ENCODE data around the gene ACOD1.
"Not testable (repeated sequence)": the region's sequence is repeated elsewhere in the genome, so short reads cannot be mapped to it uniquely, and the experiment has no call there.

The ACOD1 gene

DNA sequence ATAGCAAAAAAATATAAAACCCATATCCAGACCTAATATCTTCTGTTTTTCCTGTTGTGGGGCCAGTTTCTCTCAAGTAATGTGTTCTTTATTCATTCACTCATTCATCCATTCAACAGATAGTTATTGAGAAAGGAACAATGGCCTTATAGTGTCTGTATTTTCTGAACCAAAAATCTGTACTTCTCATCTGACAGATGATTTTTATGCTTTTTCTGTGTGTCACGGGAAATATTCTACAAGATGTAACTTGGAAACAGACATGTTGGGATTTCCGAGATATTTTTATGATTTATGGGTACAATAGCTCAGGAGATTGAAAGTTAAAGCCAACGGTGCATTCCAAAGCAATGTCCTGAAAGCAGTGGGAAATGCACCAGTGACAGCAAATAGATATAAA lies 5.7 kb downstream of the ACOD1 start:
- DNase-seq (ENCODE audit: low spot score), result no peak

DNA sequence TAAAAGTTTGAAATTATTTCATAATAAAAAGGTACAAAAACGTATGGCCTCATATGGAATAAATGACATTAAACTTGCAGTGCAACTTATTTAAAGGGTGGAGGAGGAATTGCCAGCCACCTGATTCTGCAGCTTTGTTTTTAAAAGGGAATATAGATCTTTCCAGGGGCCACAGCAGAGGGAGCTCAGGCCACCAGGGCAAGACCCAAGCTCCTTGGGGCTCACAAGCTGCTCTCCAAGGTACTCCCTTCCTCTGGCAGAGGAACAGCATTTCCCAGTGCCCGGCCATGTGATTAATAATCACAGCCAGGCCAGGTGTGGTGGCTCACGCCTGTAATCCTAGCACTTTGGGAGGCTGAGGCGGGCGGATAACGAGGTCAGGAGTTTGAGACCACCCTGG lies 6.2 kb downstream of the ACOD1 start:
- DNase-seq (ENCODE audit: low spot score), result peak; percentile 11

DNA sequence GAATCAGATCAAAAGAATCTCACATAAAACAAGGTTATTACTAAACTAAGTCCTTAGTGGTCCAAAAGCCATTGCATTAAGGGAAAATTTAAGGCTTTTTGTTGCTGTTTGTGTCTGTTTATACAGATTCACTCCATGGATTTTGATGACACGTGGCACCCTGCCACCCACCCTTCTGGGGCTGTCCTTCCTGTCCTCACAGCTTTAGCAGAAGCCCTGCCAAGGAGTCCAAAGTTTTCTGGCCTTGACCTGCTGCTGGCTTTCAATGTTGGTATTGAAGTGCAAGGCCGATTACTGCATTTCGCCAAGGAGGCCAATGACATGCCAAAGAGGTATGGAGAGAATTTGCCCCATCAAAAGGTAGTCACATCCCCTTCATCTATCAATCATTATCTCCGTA lies 6.9 kb downstream of the ACOD1 start:
- DNase-seq (ENCODE audit: low spot score), result no peak

DNA sequence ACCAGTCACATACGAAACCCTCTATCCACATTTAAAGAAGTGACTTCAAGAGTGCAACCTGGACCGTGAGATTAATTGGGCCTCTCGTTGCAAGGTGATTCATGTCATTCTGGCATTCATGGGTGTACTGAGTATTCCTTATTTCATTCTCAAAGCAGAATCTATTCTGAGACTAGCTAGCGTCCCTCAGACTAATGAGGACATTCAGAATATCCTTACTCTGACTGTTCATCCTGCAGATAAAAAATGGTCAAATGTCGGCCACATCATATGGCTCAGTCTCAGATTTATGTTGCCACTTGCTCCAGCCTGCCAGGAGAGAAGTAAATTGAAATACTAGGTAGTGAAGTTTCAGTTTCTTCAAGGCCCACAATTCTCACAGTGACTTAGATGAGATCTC lies 7.3 kb downstream of the ACOD1 start:
- no peak for DNase-seq (ENCODE audit: low spot score)

DNA sequence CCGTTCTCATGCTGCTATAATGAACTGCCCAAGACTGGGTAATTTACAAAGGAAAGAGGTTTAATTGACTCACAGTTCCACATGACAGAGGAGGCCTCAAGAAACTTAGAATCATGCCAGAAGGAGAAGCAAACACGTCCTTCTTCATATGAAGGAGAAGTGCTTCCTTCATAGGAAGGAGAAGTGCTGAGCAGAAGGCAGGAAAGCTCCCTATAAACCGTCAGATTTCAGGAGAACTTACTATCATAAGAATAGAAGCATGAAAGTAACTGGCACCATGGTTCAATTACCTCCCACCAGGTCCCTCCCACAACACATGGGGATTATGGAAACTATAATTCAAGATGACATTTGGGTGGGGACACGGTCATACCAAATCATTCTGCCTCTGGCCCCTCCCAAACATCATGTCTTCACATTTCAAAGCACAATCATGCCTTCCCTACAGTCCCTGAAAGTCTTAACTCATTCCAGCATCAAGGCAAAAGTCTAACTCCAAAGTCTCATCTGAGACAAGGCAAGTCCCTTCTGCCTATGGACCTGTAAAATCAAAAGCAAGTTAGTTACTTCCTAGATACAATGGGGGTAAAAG lies 10.6 kb downstream of the ACOD1 start:
- no peak for DNase-seq (ENCODE audit: low spot score)

DNA sequence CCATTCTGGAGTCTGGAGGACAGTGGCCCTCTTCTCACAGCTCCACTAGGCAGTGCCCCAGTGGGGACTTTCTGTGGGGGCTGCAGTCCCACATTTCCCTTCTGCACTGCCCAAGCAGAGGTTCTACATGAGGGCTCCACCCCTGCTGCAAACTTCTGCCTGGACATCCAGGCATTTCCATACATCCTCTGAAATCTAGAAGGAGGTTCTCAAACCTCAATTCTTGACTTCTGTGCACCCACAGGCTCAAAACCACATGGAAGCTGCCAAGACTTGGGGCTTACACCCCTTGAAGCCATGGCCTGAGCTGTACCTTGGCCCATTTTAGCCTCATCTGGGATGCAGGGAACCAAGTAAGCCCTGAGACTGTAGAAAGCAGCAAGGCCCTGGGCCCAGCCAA lies 11.4 kb downstream of the ACOD1 start:
- DNase-seq (ENCODE audit: low spot score), result not testable (repeated sequence)

DNA sequence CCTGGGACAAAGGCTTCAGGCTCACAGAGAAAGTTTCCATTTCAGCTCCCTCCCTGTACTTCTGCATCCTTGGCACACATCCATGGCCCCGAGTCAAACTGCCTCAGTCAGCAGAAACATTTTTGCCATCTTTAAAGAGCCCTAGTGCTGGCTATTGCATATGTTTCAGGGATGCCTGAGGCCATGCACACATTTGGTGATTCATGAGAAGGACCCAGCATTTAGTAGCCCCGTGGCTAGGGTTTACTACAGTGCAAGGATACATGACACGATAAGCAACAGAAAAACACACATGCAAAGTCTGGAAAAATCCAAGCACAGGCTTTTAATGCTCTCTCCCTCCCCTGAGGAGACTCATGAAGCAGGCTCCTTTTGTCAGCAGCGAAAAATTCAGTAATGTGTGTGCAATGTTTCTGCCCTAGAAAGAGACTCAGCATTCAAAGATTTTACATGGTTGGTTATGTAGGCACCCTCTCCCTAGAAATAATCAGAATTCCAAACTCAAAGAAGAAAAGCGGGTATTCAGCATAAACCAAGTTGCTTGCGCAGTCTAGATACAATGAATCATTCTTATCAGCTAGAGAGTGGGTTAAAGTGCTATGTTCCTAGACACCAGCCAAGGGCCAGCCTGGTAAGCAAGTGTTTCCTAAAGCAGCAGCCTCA lies 17.6 kb downstream of the ACOD1 start:
- no peak for DNase-seq (ENCODE audit: low spot score)

DNA sequence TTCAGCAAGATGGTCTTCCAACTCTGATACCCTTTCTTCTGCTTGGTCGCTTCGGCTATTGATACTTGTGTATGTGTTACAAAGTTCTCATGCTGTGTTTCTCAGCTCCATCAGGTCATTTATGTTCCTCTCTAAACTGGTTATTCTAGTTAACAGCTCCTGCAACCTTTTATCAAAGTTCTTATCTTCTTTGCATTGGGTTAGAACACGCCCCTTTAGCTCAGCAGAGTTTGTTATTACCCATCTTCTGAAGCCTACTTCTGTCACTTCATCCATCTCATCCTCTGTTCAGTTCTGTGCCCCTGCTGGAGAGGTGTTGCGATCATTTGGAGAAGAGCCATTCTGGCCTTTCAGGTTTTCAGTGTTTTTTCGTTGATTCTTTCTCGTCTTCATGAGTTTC lies 18.7 kb downstream of the ACOD1 start:
- DNase-seq (ENCODE audit: low spot score), result no peak

DNA sequence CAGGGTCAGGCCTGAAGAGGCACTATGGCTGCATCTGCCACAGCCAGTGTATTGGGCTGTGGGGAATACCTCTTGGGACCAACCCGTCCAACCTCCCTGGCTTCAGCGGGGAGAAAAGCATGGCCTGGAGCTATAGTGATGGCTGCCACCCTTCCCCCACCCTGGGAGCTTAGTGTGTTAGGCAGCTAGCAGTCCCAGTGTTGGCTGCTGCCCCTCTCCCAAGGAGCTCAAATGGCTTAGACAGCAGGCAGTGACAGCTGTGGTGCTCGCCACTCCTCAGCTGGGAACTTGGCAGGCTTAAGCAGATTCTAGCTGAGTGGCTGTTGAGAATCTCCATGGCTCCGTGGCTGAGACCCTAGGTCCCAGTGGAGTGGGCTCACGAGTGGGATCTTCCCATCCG lies 19.7 kb downstream of the ACOD1 start:
- no peak for DNase-seq (ENCODE audit: low spot score)

DNA sequence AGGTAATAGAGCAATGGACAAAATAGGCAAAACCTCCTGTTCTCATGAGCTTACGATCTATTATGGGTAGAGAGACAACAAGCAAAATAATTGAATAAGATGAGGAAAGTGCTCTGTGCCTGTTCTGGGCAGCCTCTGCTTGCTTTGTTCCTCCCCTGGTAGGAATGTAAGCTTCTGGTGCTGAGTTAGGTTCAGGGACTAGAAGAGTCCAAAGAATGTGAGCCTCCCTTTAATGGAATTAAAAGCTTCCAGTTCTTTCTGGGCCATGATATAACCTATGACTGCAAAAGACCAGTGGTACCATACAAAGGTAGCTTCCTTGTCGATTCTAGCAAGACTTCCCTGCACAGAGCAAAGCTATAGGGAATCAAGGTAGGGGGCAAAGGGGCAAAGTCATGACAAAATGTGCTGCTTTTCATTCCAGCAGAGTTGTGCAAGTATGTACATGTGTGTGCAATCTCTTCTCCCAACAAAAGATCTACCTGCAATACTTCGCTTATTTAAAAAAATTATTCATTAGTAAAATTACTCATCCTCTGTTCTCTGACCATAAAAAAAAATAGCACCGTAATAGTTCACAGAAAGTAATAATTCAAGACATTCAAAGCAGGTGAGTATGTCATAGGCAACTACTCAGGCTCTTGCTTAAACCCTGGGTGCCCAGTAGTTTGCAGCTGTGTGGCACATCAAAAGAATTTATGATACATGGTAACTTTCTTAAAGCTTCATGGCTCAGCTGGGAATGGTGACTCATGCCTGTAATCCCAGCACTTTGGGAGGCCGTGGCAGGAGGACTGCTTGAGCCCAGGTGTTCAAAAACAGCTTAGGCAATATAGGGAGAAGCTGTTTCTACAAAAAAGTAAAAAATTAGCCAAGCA lies 21.4 kb downstream of the ACOD1 start:
- DNase-seq (ENCODE audit: low spot score), result peak; percentile 58

DNA sequence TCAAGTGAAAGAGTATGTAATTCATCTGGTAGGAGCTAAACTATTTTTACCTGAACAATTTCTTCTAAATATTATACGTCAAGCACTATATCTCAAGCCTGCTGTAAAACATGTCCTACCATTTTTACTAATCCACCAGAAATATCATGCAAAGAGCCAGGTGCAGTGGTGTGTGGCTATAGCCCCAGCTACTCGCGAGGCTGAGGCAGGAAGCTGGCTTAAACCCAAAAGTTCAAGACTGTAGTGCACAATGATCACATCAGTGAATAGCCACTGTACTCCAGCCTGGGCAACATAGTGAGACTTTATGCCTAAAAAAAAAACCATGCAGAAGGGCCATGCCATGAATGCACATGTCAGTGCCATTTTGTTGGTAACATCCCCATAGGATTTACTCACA lies 22.9 kb downstream of the ACOD1 start:
- DNase-seq (ENCODE audit: low spot score), result no peak

DNA sequence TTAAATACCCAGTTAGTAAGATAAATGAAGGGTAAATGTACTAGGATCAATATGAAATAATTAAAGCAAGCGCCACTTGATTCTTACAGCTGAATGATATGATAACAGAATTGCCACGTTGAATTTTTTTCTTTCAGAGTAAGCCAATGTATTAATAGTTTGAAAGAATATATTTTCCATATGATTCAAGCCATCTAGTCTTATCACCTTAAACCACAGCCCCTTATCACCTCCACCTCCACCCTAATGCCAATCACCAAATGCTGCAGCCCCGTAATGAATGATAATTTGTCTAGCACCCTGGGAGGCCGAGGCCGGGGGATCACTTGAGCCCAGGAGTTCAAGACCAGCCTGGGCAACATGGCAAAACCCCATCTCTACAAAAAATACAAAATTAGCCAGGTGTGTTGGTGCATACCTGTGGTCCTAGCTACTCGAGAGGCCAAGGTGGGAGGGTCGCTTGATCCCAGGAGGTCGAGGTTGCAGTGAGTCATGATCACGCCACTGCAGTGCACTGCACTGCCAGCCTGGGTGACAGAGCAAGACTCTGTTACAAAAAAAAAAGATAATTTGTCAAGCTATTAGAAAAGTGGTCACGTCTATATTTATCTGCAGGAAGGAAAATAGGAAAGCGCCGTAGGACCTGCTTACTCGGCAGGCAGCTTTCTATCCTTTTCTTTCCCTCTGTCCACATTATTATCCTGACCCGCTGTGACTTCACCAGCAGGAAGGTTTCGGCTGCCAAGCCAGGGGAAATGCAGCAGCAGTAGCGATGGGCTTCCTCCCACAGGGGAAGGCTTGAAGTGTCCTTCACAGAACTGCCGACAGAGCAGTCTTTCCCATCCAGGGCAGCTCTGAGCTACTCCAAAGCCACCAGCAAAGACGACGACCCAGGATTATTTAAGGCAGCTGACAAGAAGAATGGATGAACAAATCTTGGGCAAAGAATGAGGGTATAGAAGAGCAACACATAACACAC lies 23.8 kb downstream of the ACOD1 start:
- DNase-seq (ENCODE audit: low spot score), result no peak

DNA sequence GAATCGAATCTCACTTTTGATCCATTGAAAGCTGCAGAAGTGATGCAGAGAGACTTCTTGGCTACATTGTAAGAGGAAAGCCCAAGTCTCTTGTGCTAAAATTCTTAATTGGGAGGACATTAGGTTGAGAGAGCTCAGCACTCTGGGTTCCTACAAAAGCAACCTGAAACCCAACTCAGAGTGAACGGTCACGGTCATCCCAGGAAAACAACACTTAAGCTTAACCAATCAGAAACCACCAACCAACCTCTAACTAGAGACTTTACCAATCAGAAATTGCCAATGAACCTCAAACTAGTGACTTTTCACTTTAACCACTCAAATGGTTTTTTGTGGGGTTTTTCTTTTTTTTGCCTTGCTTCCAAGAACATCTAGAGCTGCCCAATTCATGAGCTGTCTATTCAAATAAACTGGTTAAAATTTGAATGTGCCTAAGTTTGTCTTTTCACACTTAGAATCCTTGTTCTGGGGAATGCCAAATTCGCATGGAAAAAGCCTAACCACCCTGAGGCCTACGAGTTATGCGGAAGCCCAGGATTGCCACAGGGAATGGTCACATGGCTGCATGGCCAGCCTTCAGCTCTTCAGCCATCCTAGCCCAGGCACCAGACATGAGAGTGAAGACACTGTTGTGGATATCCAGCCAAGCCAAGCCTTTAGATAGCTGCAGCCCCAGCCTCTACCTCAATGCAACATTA lies 25.8 kb downstream of the ACOD1 start:
- no peak for DNase-seq (ENCODE audit: low spot score)

DNA sequence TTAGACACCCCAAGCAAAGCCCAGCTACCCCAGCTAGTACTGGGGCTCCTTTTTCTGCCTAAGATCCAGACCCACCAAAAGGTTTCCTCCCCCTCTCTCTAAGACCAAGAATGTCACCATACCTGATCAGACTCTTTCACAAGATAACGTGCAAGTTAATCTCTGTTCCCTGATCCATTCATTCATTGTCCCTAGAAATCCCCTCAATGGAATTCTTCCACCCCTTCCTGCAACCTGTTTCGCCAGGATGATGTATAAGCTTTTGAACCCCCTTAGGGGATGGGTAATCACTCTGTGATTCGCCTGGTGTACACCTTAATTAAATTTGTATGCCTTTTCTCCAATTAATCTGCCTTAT lies 26.3 kb downstream of the ACOD1 start:
- DNase-seq (ENCODE audit: low spot score), result no peak

DNA sequence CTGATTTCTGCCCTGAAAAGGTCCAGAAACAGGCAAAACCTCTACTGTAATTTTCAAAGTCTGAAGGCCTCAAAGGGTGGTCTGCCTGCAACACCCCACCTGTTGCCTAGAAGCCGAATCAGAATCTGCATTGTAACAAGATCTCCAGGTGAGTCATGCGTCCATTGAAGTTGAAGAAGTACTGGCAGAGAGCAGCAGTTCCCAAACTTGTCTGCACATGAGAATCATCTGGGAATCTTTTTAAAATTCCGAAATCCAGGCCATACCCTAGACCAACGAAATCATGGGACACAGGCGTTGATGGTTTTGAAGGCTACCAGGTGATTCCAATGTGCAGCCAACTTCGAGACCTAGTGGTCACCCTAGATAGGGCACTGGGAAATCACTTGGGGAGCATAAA lies 27.6 kb downstream of the ACOD1 start:
- no peak for DNase-seq (ENCODE audit: low spot score)

DNA sequence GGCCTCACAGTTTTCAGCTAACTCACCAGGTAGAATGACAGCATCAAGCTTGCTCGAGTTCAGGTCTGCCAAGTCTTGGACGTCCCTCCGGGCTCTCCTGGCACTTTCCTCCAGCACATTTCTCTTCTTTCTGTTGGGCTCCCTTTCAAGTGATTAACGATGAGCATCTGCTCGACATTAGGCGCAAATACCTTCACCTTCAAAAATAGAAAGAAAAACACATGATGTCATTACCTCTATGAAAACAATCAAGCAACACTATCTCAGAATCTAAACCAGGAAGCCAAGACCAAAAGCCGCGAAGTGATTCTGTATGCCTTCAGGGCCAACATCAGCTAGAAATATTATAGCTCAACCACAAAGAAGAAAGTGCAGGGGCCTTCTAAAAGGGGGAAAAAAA lies 28.2 kb downstream of the ACOD1 start:
- DNase-seq (ENCODE audit: low spot score), result no peak

DNA sequence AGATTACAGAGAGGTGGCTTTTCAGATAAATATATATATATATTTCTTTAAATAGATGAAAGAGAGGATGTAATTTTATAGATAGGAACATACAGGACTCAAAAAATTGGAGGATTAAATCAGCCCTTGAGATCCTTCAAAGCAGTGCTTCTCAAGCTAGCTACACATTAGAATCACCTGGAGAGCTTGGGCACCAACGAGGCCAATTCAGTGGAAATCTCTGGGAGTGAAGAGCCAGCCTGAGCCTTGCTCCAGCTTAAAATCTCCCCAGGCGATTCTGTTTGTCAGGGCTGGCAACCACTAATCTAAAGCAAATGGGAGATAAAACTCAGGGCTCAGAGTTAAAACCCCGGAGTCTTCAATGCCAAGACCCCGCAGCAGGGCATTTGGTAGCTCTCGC lies 28.6 kb downstream of the ACOD1 start:
- DNase-seq (ENCODE audit: low spot score), result no peak

DNA sequence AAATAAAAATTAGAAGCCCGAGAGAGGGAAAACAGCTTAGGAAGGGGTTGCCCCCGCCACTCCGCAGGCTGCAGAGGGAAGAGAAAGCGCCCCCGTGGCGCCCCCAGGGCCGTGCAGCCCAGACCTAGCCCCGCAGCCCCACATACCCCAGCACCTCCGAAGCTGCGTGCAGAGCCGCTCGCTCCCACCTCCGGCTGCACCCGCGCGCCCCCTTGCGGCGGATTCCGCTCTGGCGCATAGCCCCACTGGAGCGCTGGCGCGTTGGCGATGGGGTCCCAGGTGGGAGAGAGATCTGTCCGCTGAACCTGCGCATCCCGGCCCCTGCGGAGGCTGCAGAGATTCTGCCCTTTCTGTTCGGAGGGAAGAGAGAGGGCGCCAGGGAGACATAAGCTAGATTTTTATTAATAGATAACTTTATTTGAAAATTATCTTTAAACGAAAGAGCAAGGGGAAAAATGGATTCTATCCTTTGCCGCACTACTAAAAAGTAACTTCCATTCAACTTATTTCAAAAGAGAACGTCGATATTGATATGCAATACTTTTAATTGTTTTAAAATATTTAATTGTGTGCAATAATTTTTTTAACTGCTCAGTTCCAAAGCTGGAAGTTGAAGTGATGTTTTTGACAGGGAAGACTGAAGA lies 31.9 kb downstream of the ACOD1 start:
- DNase-seq (ENCODE audit: low spot score), result no peak

DNA sequence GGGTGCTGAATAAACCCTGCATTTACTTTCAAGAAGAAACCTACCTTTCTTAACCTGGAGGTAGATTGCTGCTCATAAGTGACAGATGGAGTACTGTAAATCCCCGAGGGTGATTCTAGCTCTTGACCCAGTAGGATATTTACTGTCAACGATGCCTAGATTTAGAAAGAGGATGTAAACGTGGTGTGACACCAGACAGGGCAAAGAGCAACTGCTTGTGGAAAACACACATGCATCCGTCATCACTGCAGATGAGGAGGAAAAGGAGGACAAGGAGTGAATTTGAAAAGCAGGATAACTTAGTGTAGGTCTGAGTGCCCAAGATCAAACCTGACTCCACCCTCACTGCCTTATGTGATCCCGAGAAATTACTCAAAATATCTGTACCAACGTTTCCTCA lies 33.8 kb downstream of the ACOD1 start:
- no peak for DNase-seq (ENCODE audit: low spot score)

DNA sequence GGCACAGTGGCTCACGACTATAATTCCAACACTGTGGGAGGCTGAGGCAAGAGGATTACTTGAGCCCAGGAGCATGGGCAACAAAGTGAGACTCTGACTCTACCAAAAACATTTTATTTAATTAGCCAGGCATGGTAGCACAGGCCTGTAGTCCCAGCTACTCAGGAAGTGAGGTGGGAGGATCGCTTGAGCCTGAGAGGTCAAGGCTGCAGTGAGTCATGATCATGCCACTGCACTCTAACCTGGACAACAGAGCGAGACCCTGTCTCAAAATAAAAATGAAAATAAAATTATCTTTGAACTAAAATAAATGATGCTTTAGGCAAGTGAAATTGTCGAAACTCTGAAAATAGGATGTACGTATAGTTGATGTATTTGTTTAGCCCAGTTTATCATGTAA lies 35.4 kb downstream of the ACOD1 start:
- DNase-seq (ENCODE audit: low spot score), result no peak

DNA sequence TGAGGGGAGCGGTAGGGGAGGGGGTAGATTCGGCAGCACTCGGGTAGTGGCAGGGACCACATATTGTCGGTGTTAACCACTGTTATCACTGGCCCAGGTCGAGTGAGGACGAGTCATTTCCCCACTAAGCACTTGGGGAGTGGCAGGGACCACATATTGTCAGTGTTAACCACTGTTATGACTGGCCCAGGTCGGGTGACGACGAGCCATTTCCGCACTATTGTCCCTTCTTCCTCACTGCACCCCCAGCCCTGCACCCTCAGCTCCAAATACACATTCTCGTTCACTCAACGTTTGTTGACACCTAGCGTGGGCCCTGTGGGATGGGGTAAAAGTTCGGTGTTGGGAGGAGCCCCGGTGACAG lies 43.1 kb downstream of the ACOD1 start:
- peak; percentile 41 for DNase-seq (ENCODE audit: low spot score)

All from RKO (cell line).